ENCODE measurements around the gene UTP18. TPM values are rescaled to one million over a fixed set of nuclear protein-coding genes. Genes with fewer than 3 reads are reported as not detected.
A peak's percentile ranks its signal among the peaks of the same experiment; 100 is the strongest.
"Not testable (repeated sequence)": the region's sequence is repeated elsewhere in the genome, so short reads cannot be mapped to it uniquely, and the experiment has no call there.

The UTP18 gene
- total RNA-seq, 1 experiment from 2014 or later = 68.8 TPM

- H3K9me3 Mint-ChIP-seq = no peaks in the 10 kb centered on the region
- ATAC-seq (no peak), DNase-seq (ENCODE audit: low spot score) (no peak)
- no peaks in the 10 kb centered on the region for H3K27me3 Mint-ChIP-seq (ENCODE audit: low read depth)
- TF ChIP-seq TP53 (CRISPR knock-in tag; IDR thresholded peaks at IDR 0.05) = no peak
- no peak for TF ChIP-seq SOX15 (CRISPR knock-in tag; IDR thresholded peaks at IDR 0.05)
- TF ChIP-seq TEAD4 (CRISPR knock-in tag; IDR thresholded peaks at IDR 0.05) = no peak
- TF ChIP-seq RELA (CRISPR knock-in tag; IDR thresholded peaks at IDR 0.05; ENCODE audit: borderline replicate concordance) = no peak
- TF ChIP-seq CBFB (CRISPR knock-in tag; IDR thresholded peaks at IDR 0.05; ENCODE audit: low read depth) = no peak
- TF ChIP-seq RORB (CRISPR knock-in tag; IDR thresholded peaks at IDR 0.05) = no peak
- no peak for TF ChIP-seq ERG (CRISPR knock-in tag; IDR thresholded peaks at IDR 0.05)
- H3K4me1 Mint-ChIP-seq = peaks cover 28% of the 10 kb centered on the region
- H3K27ac Mint-ChIP-seq = peak overlapping the region; percentile 52
- ChIA-PET CTCF (no interaction called here), POLR2A (no interaction called here)
- H3K4me3 Mint-ChIP-seq = peak overlapping the region; percentile 63
- H3K36me3 Mint-ChIP-seq = peaks cover 47% of the 10 kb centered on the region
Observed at GRCh38 chr17:51263006-51263405, 2.7 kb downstream of the UTP18 start.

- POLR2A ChIA-PET; DNase-seq (ENCODE audit: low spot score); H3K27me3 Mint-ChIP-seq (ENCODE audit: low read depth); H3K9me3 Mint-ChIP-seq; H3K4me3 Mint-ChIP-seq; H3K27ac Mint-ChIP-seq; ATAC-seq: not testable (repeated sequence)
- H3K4me1 Mint-ChIP-seq = peaks cover 18% of the 10 kb centered on the region
- peaks cover 55% of the 10 kb centered on the region for H3K36me3 Mint-ChIP-seq
- CTCF ChIA-PET = interaction anchor here (0.9 kb wide), 1 partner anchor 158 kb away, joined by 3 read pairs; no protein-coding TSS in a partner anchor
Observed at GRCh38 chr17:51264466-51264865, 4.1 kb downstream of the UTP18 start.

- no peak for ATAC-seq
- POLR2A ChIA-PET = interaction anchor here (0.8 kb wide), 1 partner anchor 220 kb away, joined by 3 read pairs; no protein-coding TSS in a partner anchor
- H3K4me1 Mint-ChIP-seq = no peaks in the 10 kb centered on the region
- peaks cover 66% of the 10 kb centered on the region for H3K36me3 Mint-ChIP-seq
- H3K9me3 Mint-ChIP-seq = no peaks in the 10 kb centered on the region
- no peak overlapping the region for H3K27ac Mint-ChIP-seq
- no peaks in the 10 kb centered on the region for H3K27me3 Mint-ChIP-seq (ENCODE audit: low read depth)
- no peak for DNase-seq (ENCODE audit: low spot score)
- H3K4me3 Mint-ChIP-seq = no peak overlapping the region
- CTCF ChIA-PET = no interaction called here
- TF ChIP-seq TEAD4 (CRISPR knock-in tag; IDR thresholded peaks at IDR 0.05) = no peak
- no peak for TF ChIP-seq TCF7 (CRISPR knock-in tag; IDR thresholded peaks at IDR 0.05; ENCODE audit: low read depth)
- no peak for TF ChIP-seq HMGXB4 (CRISPR knock-in tag; IDR thresholded peaks at IDR 0.05)
- TF ChIP-seq SMAD4 (CRISPR knock-in tag; IDR thresholded peaks at IDR 0.05) = no peak
- no peak for TF ChIP-seq PREB (CRISPR knock-in tag; IDR thresholded peaks at IDR 0.05; ENCODE audit: borderline replicate concordance)
- TF ChIP-seq GRHL2 (CRISPR knock-in tag; IDR thresholded peaks at IDR 0.05; ENCODE audit: insufficient replicate concordance, severe bottlenecking) = no peak
- TF ChIP-seq ZNF263 (CRISPR knock-in tag; IDR thresholded peaks at IDR 0.05; ENCODE audit: low read depth) = no peak
- TF ChIP-seq E2F1 (CRISPR knock-in tag; IDR thresholded peaks at IDR 0.05) = no peak
- no peak for TF ChIP-seq STAT6 (CRISPR knock-in tag; conservative IDR thresholded peaks at IDR 0.05; ENCODE audit: low read depth)
- no peak for TF ChIP-seq ZNF532 (CRISPR knock-in tag; IDR thresholded peaks at IDR 0.05; ENCODE audit: borderline replicate concordance)
- TF ChIP-seq MLX (CRISPR knock-in tag; IDR thresholded peaks at IDR 0.05) = no peak
- no peak for TF ChIP-seq IRF1 (CRISPR knock-in tag; IDR thresholded peaks at IDR 0.05)
Observed at GRCh38 chr17:51269991-51270390, 9.6 kb downstream of the UTP18 start.
